PC-3 (cell line): ENCODE measurements around the gene NOSTRIN. TPM values are rescaled to one million over a fixed set of nuclear protein-coding genes. Genes with fewer than 3 reads are reported as not detected.

Source experiments
- ATAC-seq: fragments of 200-7000 bp; cut with Tn5 transposase; 2 replicates; pipeline ENCODE4 v1.9.1; 2020; ENCODE audit warnings: mild to moderate bottlenecking, moderate library complexity
- BruUV-seq: library from RNA; stranded (reverse); fragments of 400-500 nt; replicated peaks from 2 replicates; lab custom pipeline; 2021; lab: Mats Ljungman, UMichigan
- CTCF ChIA-PET: fragments of 300-600 bp; sonication (Branson Sonifier 250); formaldehyde crosslinking; loops from one replicate; lab custom pipeline; 2022; ENCODE audit warnings: antibody characterized with exemption; lab: Charles Lee
- POLR2A ChIA-PET: fragments of 300-600 bp; sonication (Branson Sonifier 250); formaldehyde crosslinking; loops from one replicate; lab custom pipeline; 2022; ENCODE audit warnings: antibody characterized with exemption; ENCODE audit not compliant: unreplicated experiment; lab: Charles Lee
- DNase-seq: peaks from one replicate; pipeline ENCODE4 v3.0.0-alpha.2; 2015
- H2AFZ ChIP-seq: fragments of 300-600 bp; sonication (generic); 2 replicates; pipeline ENCODE4 v1.6.0; 2016; ENCODE audit warnings: antibody characterized with exemption, low read length
- H3F3A ChIP-seq: fragments of 300-600 bp; sonication (generic); one replicate; pipeline ENCODE4 v1.6.0; 2017; ENCODE audit warnings: antibody characterized with exemption, low read length, control low read depth, mild to moderate bottlenecking; ENCODE audit not compliant: unreplicated experiment
- H3K27ac ChIP-seq: fragments of 300-600 bp; sonication (generic); 2 replicates; pipeline ENCODE4 v1.5.1; 2016; ENCODE audit warnings: mild to moderate bottlenecking, low read length
- H3K27me3 ChIP-seq: fragments of 300-600 bp; sonication (generic); 2 replicates; pipeline ENCODE4 v1.6.1; 2016; ENCODE audit warnings: low read length, mixed read lengths
- H3K36me3 ChIP-seq: fragments of 300-600 bp; sonication (generic); 2 replicates; pipeline ENCODE4 v1.6.1; 2016; ENCODE audit warnings: low read depth, mixed run types, low read length, mixed read lengths
- H3K4me1 ChIP-seq: fragments of 300-600 bp; sonication (generic); 2 replicates; pipeline ENCODE4 v1.5.1; 2016; ENCODE audit warnings: low read length; ENCODE audit not compliant: insufficient read depth
- H3K4me2 ChIP-seq: fragments of 300-600 bp; sonication (generic); 2 replicates; pipeline ENCODE4 v1.6.0; 2016; ENCODE audit warnings: low read length
- H3K4me3 ChIP-seq: fragments of 300-600 bp; sonication (generic); 2 replicates; pipeline ENCODE4 v1.5.1; 2016; ENCODE audit warnings: mild to moderate bottlenecking, low read length, mixed read lengths
- H3K79me2 ChIP-seq: fragments of 300-600 bp; sonication (generic); 2 replicates; pipeline ENCODE4 v1.6.1; 2017; ENCODE audit warnings: low read length, mixed read lengths
- H3K9ac ChIP-seq: fragments of 300-600 bp; sonication (generic); 2 replicates; pipeline ENCODE4 v1.6.0; 2016; ENCODE audit warnings: mild to moderate bottlenecking, low read length
- H3K9me2 ChIP-seq: fragments of 300-600 bp; sonication (generic); replicated peaks from 2 replicates; pipeline ENCODE4 v1.6.1; 2016; ENCODE audit warnings: mixed run types, low read length, mixed read lengths
- H3K9me3 ChIP-seq: fragments of 300-600 bp; sonication (generic); 2 replicates; pipeline ENCODE4 v1.6.1; 2016; ENCODE audit warnings: low read length, mixed read lengths
- H4K20me1 ChIP-seq: fragments of 300-600 bp; sonication (generic); 2 replicates; pipeline ENCODE4 v1.6.1; 2016; ENCODE audit warnings: low read length, mixed read lengths
- EZH2 ChIP-seq: fragments of 300-600 bp; sonication (generic); IDR thresholded peaks from one replicate; pipeline ENCODE4 v1.6.1; 2017; ENCODE audit warnings: antibody characterized with exemption, mild to moderate bottlenecking, low read length; ENCODE audit not compliant: unreplicated experiment
- EZH2phosphoT487 ChIP-seq: fragments of 300-600 bp; sonication (generic); IDR thresholded peaks from 2 replicates; pipeline ENCODE4 v1.6.1; 2018; ENCODE audit warnings: mild to moderate bottlenecking, antibody characterized with exemption, low read length, borderline replicate concordance
- intact Hi-C: fragments of 100-400 bp; cut with micrococcal nuclease; formaldehyde crosslinking; loops from 2 replicates; pipeline ENCODE4 v1.9.0; 2023
- total RNA-seq: library from RNA; depleted of rRNA; stranded (reverse); fragments of >200 nt; gene quantifications from 2 replicates; pipeline ENCODE4 v1.2.3, GENCODE V29; 2014
- TF ChIP-seq, protein P1 (sequence below): fragments of 300-600 bp; sonication (generic); conservative IDR thresholded peaks from 2 replicates; pipeline ENCODE4 v1.5.1; 2017; ENCODE audit warnings: antibody characterized with exemption, low read depth, mild to moderate bottlenecking, low read length

NOSTRIN gene
- total RNA-seq, 1 experiment from 2014 or later = 1.1 TPM

GRCh38 chr2:168852481-168852880, 50.0 kb downstream of the NOSTRIN start:
- Histone ChIP-seq H3K79me2 (no peaks in the 10 kb centered on the region), H3K4me2 (no peak overlapping the region), H3K27me3 (no peaks in the 10 kb centered on the region), H4K20me1 (no peaks in the 10 kb centered on the region), H2AFZ (no peak overlapping the region), H3K9me2 (no peaks in the 10 kb centered on the region), H3K4me1 (peaks cover 10% of the 10 kb centered on the region), H3K9me3 (no peaks in the 10 kb centered on the region), H3K9ac (no peak overlapping the region), H3K36me3 (no peaks in the 10 kb centered on the region), H3K4me3 (no peak overlapping the region), H3F3A (no peaks in the 10 kb centered on the region), H3K27ac (no peak overlapping the region)
- no peak for ATAC-seq
- BruUV-seq = no TSS peak
- POLR2A ChIA-PET = no interaction called here
- CTCF ChIA-PET = no interaction called here
- no peak for TF ChIP-seq EZH2
- TF ChIP-seq, protein P1, sequence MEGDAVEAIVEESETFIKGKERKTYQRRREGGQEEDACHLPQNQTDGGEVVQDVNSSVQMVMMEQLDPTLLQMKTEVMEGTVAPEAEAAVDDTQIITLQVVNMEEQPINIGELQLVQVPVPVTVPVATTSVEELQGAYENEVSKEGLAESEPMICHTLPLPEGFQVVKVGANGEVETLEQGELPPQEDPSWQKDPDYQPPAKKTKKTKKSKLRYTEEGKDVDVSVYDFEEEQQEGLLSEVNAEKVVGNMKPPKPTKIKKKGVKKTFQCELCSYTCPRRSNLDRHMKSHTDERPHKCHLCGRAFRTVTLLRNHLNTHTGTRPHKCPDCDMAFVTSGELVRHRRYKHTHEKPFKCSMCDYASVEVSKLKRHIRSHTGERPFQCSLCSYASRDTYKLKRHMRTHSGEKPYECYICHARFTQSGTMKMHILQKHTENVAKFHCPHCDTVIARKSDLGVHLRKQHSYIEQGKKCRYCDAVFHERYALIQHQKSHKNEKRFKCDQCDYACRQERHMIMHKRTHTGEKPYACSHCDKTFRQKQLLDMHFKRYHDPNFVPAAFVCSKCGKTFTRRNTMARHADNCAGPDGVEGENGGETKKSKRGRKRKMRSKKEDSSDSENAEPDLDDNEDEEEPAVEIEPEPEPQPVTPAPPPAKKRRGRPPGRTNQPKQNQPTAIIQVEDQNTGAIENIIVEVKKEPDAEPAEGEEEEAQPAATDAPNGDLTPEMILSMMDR = no peak
- no peak for TF ChIP-seq EZH2phosphoT487
- intact Hi-C loops = no loop called here
- DNase-seq = no peak

DNA sequence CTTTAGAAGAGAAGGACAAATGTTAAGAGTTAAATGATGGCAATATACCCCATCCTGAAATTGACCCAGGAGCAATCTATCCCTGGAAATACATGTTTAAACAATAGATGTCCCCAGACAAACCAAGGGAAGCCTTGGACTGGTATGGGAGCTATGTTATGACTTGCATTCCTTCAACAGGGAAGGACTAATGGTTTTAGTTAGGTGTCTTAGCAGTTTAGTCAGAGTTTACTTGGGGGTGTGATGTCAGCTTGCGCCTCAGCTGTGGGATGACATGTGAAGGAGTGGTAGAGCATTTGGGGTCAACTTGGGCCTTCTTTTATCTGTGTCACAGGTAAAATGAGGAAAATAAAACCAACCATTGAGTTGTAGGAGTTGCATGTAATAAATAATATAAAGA, 51.0 kb downstream of the NOSTRIN start:
- H3K9me2 ChIP-seq = no peaks in the 10 kb centered on the region
- DNase-seq (no peak), ATAC-seq (no peak)
- CTCF ChIA-PET = no interaction called here
- intact Hi-C loops = no loop called here
- no peak overlapping the region for H3K27ac ChIP-seq
- H3K36me3 ChIP-seq = no peaks in the 10 kb centered on the region
- TF ChIP-seq EZH2 (no peak), EZH2phosphoT487 (no peak)
- TF ChIP-seq, protein P1 = no peak
- H3F3A ChIP-seq = no peaks in the 10 kb centered on the region
- no peak overlapping the region for H3K4me3 ChIP-seq
- POLR2A ChIA-PET = no interaction called here
- H3K27me3 ChIP-seq = no peaks in the 10 kb centered on the region
- no peak overlapping the region for H3K4me2 ChIP-seq
- H3K79me2 ChIP-seq = no peaks in the 10 kb centered on the region
- no peak overlapping the region for H3K9ac ChIP-seq
- H3K9me3 ChIP-seq = no peaks in the 10 kb centered on the region
- BruUV-seq = no TSS peak
- H3K4me1 ChIP-seq = peaks cover 10% of the 10 kb centered on the region
- no peaks in the 10 kb centered on the region for H4K20me1 ChIP-seq
- H2AFZ ChIP-seq = no peak overlapping the region

- no peak overlapping the region for H3K4me2 ChIP-seq
- no TSS peak for BruUV-seq
- POLR2A ChIA-PET = no interaction called here
Observed at GRCh38 chr2:168854651-168855050, 52.2 kb downstream of the NOSTRIN start.

More at GRCh38 chr2:168854651-168855050, 52.2 kb downstream of the NOSTRIN start:
- Histone ChIP-seq H3K79me2 (no peaks in the 10 kb centered on the region), H3K4me3 (no peak overlapping the region), H2AFZ (no peak overlapping the region), H3K27ac (no peak overlapping the region), H3K9ac (no peak overlapping the region), H3K27me3 (no peaks in the 10 kb centered on the region), H3F3A (no peaks in the 10 kb centered on the region), H3K36me3 (no peaks in the 10 kb centered on the region), H3K9me3 (no peaks in the 10 kb centered on the region), H4K20me1 (no peaks in the 10 kb centered on the region), H3K4me1 (peaks cover 10% of the 10 kb centered on the region), H3K9me2 (no peaks in the 10 kb centered on the region)
- TF ChIP-seq, protein P1 = no peak
- TF ChIP-seq EZH2 (no peak), EZH2phosphoT487 (no peak)
- ATAC-seq (no peak), DNase-seq (no peak)
- CTCF ChIA-PET = no interaction called here
- intact Hi-C loops = no loop called here
